GM21529 (cell line): ENCODE results near the gene STH.

Experiments
- ATAC-seq: cut with Tn5 transposase; IDR thresholded peaks from one replicate; pipeline ENCODE4 v1.9.1; 2021; ENCODE audit not compliant: unreplicated experiment

The STH gene

DNA sequence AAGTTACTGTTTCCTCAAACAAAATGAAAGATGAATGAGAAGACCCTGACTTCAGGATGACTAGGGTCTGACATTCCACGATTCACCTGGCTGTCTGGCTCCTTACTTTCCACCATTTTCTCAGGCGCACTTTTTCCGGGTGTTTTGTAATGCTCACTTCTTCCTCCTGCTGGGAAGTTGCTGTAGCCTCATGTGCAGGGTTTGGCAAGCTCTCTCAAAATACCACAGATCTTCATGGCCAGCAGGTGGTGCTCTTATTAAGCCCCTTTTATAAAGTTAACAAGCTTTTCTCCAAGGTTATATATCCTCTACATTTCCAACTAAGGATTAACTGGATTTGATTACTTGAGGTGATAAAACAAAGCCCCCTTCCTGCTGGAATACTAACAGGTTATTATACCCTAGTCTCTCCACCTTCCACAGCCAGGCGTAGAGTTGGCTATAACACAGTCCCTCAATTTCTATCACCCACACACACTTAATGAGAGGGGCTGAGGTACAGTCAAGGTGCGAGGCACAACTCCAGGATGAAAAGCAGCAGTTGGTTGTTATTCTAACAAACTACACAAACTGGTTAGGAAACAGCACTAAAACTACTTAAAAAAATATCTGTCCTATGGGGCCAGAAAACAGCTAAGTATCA is 45.4 kb downstream of the STH start:
- ATAC-seq: no peak

- no peak for ATAC-seq
These were observed 45.9 kb downstream of the STH start for GRCh38 chr17:46044989-46045388.

DNA sequence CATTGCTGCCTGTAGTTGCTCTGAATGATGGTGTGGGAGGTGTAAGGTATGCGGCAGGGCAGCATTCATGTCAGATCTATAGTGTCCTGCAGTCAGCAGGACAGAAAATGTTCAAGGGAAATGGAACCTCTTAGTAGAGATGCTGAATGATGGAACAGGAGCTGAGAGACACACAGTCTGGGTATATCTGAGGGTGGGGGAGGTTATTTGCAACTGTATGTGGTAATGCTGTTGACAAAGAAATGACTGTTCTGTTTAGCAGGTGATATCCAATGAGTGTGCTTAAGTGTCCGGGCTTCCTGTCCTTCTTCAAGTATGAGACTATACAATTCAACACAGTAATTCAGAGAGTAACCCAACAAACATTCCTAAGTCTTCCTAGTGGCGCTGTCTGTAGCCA is 46.6 kb downstream of the STH start:
- ATAC-seq: no peak

DNA sequence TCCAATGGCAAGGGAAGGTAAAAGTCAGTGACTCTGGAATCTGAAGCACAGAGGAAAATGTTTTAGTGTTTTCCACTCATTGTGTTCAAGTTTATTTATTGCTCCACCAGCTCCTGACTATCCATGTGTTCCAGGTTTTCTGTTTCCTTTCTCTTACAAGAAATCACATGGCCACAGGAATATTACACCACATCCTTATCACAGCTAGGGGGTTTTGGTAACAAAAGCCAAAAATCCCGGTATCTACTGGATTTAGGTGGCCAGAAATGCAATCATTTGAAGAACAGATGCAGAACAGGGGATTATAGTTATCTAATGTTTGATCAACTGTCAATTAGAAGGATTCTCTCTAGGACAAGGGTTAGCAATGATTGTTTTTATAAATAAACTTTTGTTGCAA is 47.9 kb downstream of the STH start:
- no peak for ATAC-seq

GRCh38 chr17:46047398-46047797 is 48.3 kb downstream of the STH start:
- ATAC-seq: no peak

DNA sequence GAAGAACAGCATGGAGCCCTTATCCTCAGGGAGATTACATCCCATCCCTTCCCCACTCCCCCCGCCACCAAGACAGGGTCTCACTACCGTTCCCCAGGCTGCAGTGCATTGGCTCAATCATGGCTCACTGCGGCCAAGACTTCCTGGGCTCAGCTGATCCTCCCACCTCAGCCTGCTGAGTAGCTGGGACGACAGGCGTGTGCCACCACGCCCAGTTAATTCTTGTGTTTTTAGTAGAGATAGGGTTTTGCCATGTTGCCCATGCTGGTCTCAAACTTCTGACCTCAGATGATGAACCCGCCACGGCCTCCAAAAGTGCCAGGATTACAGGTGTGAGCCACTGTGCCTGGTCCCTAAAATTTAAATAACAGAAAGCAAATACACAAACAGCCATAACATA is 48.8 kb downstream of the STH start:
- ATAC-seq: no peak
